ENCODE measurements around the gene POC5.

POC5 gene

GRCh38 chr5:75659791-75660450 lies 57.3 kb downstream of the POC5 start:
- DNase-seq (ENCODE audit: low spot score) = no peak

GRCh38 chr5:75656311-75657003 lies 60.8 kb downstream of the POC5 start:
- DNase-seq (ENCODE audit: low spot score) = no peak

- DNase-seq (ENCODE audit: low spot score) = no peak
Observed at GRCh38 chr5:75654693-75655295, 62.4 kb downstream of the POC5 start.

GRCh38 chr5:75653521-75653920 lies 63.7 kb downstream of the POC5 start:
- no peak for DNase-seq (ENCODE audit: low spot score)

GRCh38 chr5:75651575-75652238 lies 65.5 kb downstream of the POC5 start:
- no peak for DNase-seq (ENCODE audit: low spot score)

GRCh38 chr5:75648712-75649111 lies 68.5 kb downstream of the POC5 start:
- DNase-seq (ENCODE audit: low spot score) = no peak

- DNase-seq (ENCODE audit: low spot score) = no peak
Observed at GRCh38 chr5:75640826-75641225, 76.4 kb downstream of the POC5 start.

- DNase-seq (ENCODE audit: low spot score) = no peak
Observed at GRCh38 chr5:75640395-75640794, 76.8 kb downstream of the POC5 start.

GRCh38 chr5:75639535-75640311 lies 77.5 kb downstream of the POC5 start:
- DNase-seq (ENCODE audit: low spot score) = no peak

GRCh38 chr5:75637949-75638348 lies 79.3 kb downstream of the POC5 start:
- DNase-seq (ENCODE audit: low spot score) = no peak

- DNase-seq (ENCODE audit: low spot score) = no peak
Observed at GRCh38 chr5:75632321-75632720, 84.9 kb downstream of the POC5 start.

- no peak for DNase-seq (ENCODE audit: low spot score)
Observed at GRCh38 chr5:75630875-75631274, 86.4 kb downstream of the POC5 start.

- no peak for DNase-seq (ENCODE audit: low spot score)
Observed at GRCh38 chr5:75627801-75628200, 89.4 kb downstream of the POC5 start.

- no peak for DNase-seq (ENCODE audit: low spot score)
Observed at GRCh38 chr5:75626959-75627358, 90.3 kb downstream of the POC5 start.
